Panc1 (cell line): ENCODE data around the gene LEKR1. TPM values are rescaled to one million over a fixed set of nuclear protein-coding genes. Genes with fewer than 3 reads are reported as not detected.

Experiments
- ATAC-seq: fragments of 200-7000 bp; cut with Tn5 transposase; 2 replicates; pipeline ENCODE4 v1.9.1; 2020; ENCODE audit warnings: mild to moderate bottlenecking, moderate library complexity
- BruUV-seq: library from RNA; stranded (reverse); fragments of 400-500 nt; replicated peaks from 2 replicates; lab custom pipeline; 2021; lab: Mats Ljungman, UMichigan
- CTCF ChIA-PET: fragments of 300-600 bp; sonication (Branson Sonifier 250); formaldehyde crosslinking; loops from one replicate; lab custom pipeline; 2022; ENCODE audit warnings: antibody characterized with exemption; lab: Charles Lee
- POLR2A ChIA-PET: fragments of 300-600 bp; sonication (Branson Sonifier 250); formaldehyde crosslinking; loops from one replicate; lab custom pipeline; 2022; ENCODE audit warnings: antibody characterized with exemption; lab: Charles Lee
- DNase-seq: peaks from one replicate; pipeline ENCODE4 v3.0.0-alpha.2; 2010; ENCODE audit warnings: low read depth, low spot score
- H3K27ac ChIP-seq: 2 replicates; pipeline ENCODE4 v1.5.1; 2011; ENCODE audit warnings: mild to moderate bottlenecking, low read length, inconsistent platforms
- H3K27me3 ChIP-seq: fragments of 200-500 bp; sonication (Bioruptor generic); 2 replicates; pipeline ENCODE4 v1.6.0; 2014; ENCODE audit warnings: low read length, inconsistent platforms; ENCODE audit not compliant: control insufficient read depth, insufficient read depth
- H3K36me3 ChIP-seq: fragments of 200-500 bp; sonication (Bioruptor generic); 2 replicates; pipeline ENCODE4 v1.5.1; 2014; ENCODE audit warnings: inconsistent platforms, mild to moderate bottlenecking, low read length, moderate library complexity; ENCODE audit not compliant: control insufficient read depth, insufficient read depth
- H3K4me1 ChIP-seq: 2 replicates; pipeline ENCODE4 v1.5.1; 2011; ENCODE audit warnings: inconsistent platforms, mild to moderate bottlenecking, low read length, moderate library complexity; ENCODE audit not compliant: control insufficient read depth, insufficient read depth
- H3K4me3 ChIP-seq, 2 experiments: 2 replicates each; pipeline ENCODE4 v1.5.1; 2011 to 2012; ENCODE audit warnings: low read depth in 2 of 2, low read length in 2 of 2, mild to moderate bottlenecking in 2 of 2, inconsistent platforms in 1 of 2, moderate library complexity in 1 of 2
- H3K9me3 ChIP-seq: fragments of 200-500 bp; sonication (Bioruptor generic); 2 replicates; pipeline ENCODE4 v1.5.1; 2014; ENCODE audit warnings: low read depth, mild to moderate bottlenecking, inconsistent platforms, low read length, moderate library complexity; ENCODE audit not compliant: control insufficient read depth, insufficient read depth
- POLR2AphosphoS5 ChIP-seq: IDR thresholded peaks from 2 replicates; pipeline ENCODE4 v1.6.1; 2012; ENCODE audit warnings: mild to moderate bottlenecking, low read depth, low read length, moderate library complexity
- SIN3A ChIP-seq: IDR thresholded peaks from 2 replicates; pipeline ENCODE4 v1.6.1; 2012; ENCODE audit warnings: low read depth, mild to moderate bottlenecking, low read length, moderate library complexity, borderline replicate concordance; ENCODE audit not compliant: insufficient read depth
- TCF7L2 ChIP-seq: IDR thresholded peaks from 2 replicates; pipeline ENCODE4 v1.6.1; 2011; ENCODE audit warnings: mild to moderate bottlenecking, low read depth, low read length, inconsistent platforms
- in situ Hi-C: cut with HindIII; loops from 2 replicates; pipeline ENCODE4 v1.10.0; 2016; ENCODE audit warnings: low sequenced_read_pairs, low pct_unique_long_range_greater_than_20kb
- intact Hi-C: fragments of 100-400 bp; cut with micrococcal nuclease; formaldehyde crosslinking; loops from one replicate; pipeline ENCODE4 v1.10.0; 2022; ENCODE audit not compliant: unreplicated experiment
- total RNA-seq: library from RNA; stranded (reverse); gene quantifications from one replicate; pipeline ENCODE4 v1.2.1, GENCODE V29; 2021; ENCODE audit not compliant: unreplicated experiment
- TF ChIP-seq, protein P1 (sequence below), 2 experiments: IDR thresholded peaks; 2 replicates each; pipeline ENCODE4 v1.6.1; 2011 to 2012; ENCODE audit warnings: low read depth in 2 of 2, control low read depth in 1 of 2, low read length in 1 of 2, mild to moderate bottlenecking in 1 of 2, moderate library complexity in 1 of 2; ENCODE audit not compliant: insufficient read depth in 1 of 2
- TF ChIP-seq, protein P2 (sequence below): fragments of 450-650 bp; IDR thresholded peaks from 2 replicates; pipeline ENCODE4 v1.5.1; 2017; ENCODE audit warnings: mild to moderate bottlenecking

LEKR1 gene
- total RNA-seq, 1 experiment from 2014 or later, result not detected

DNA sequence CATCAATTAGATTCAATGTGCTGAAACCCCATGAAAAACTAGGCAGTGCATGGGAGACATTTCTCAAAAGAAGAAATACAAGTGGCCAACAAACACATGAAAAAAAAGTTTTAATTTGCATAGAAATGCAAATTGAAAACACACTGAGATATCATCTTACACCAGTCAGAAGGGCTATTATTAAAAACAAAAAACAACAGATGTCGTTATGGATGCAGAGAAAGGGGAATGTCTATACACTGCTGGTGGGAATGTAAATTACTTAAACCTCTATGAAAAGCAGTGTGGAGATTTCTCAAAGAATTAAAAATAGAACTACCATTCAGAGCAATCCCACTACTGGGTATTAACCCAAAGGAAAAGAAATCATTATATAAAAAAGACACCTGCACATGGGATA lies 235.1 kb downstream of the LEKR1 start:
- no peaks in the 10 kb centered on the region for H3K36me3 ChIP-seq
- no peak overlapping the region for H3K4me3 ChIP-seq
- no peak for DNase-seq
- TF ChIP-seq, protein P1, sequence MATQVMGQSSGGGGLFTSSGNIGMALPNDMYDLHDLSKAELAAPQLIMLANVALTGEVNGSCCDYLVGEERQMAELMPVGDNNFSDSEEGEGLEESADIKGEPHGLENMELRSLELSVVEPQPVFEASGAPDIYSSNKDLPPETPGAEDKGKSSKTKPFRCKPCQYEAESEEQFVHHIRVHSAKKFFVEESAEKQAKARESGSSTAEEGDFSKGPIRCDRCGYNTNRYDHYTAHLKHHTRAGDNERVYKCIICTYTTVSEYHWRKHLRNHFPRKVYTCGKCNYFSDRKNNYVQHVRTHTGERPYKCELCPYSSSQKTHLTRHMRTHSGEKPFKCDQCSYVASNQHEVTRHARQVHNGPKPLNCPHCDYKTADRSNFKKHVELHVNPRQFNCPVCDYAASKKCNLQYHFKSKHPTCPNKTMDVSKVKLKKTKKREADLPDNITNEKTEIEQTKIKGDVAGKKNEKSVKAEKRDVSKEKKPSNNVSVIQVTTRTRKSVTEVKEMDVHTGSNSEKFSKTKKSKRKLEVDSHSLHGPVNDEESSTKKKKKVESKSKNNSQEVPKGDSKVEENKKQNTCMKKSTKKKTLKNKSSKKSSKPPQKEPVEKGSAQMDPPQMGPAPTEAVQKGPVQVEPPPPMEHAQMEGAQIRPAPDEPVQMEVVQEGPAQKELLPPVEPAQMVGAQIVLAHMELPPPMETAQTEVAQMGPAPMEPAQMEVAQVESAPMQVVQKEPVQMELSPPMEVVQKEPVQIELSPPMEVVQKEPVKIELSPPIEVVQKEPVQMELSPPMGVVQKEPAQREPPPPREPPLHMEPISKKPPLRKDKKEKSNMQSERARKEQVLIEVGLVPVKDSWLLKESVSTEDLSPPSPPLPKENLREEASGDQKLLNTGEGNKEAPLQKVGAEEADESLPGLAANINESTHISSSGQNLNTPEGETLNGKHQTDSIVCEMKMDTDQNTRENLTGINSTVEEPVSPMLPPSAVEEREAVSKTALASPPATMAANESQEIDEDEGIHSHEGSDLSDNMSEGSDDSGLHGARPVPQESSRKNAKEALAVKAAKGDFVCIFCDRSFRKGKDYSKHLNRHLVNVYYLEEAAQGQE (IDR thresholded peaks at IDR 0.05; ENCODE audit: insufficient read depth in 1 of 2, low read depth in 2 of 2, low read length in 1 of 2), result no peak
- no peak for TF ChIP-seq SIN3A
- TF ChIP-seq, protein P2, sequence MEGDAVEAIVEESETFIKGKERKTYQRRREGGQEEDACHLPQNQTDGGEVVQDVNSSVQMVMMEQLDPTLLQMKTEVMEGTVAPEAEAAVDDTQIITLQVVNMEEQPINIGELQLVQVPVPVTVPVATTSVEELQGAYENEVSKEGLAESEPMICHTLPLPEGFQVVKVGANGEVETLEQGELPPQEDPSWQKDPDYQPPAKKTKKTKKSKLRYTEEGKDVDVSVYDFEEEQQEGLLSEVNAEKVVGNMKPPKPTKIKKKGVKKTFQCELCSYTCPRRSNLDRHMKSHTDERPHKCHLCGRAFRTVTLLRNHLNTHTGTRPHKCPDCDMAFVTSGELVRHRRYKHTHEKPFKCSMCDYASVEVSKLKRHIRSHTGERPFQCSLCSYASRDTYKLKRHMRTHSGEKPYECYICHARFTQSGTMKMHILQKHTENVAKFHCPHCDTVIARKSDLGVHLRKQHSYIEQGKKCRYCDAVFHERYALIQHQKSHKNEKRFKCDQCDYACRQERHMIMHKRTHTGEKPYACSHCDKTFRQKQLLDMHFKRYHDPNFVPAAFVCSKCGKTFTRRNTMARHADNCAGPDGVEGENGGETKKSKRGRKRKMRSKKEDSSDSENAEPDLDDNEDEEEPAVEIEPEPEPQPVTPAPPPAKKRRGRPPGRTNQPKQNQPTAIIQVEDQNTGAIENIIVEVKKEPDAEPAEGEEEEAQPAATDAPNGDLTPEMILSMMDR, result no peak
- no peak for TF ChIP-seq POLR2AphosphoS5
- TF ChIP-seq TCF7L2, result no peak
- ChIA-PET CTCF (no interaction called here), POLR2A (no interaction called here)
- 0 out of 2 replicates have a peak, but pooled peaks cover 4% of the 10 kb centered on the region for H3K4me1 ChIP-seq
- no peaks in the 10 kb centered on the region for H3K9me3 ChIP-seq
- no peak for ATAC-seq
- intact Hi-C loops (no loop called here), in situ Hi-C loops (no loop called here)
- no peak overlapping the region for H3K27ac ChIP-seq
- no peaks in the 10 kb centered on the region for H3K27me3 ChIP-seq
- no TSS peak for BruUV-seq

DNA sequence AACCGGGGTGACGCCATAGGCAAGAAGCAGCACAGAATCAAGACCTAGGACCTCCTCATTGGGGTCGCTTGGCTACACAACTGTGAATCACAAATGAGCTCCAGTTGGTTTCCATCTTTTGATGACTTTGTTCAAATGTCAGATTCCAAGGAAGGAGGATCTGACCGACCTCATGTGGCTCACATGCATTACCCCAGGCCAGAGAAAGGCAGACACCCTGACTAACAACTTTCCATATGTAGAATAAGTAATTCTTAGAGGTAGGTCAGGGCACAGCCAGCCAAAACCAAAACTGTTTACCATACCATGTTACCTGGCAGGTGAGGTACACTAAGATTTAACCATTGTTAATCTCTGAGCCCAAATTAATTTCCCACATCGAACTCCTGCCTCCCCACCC lies 237.3 kb downstream of the LEKR1 start:
- ATAC-seq (no peak), DNase-seq (no peak)
- TF ChIP-seq, protein P1 (IDR thresholded peaks at IDR 0.05; ENCODE audit: insufficient read depth in 1 of 2, low read depth in 2 of 2, low read length in 1 of 2), result no peak
- TF ChIP-seq TCF7L2 (no peak), SIN3A (no peak)
- TF ChIP-seq, protein P2, result no peak
- Histone ChIP-seq H3K4me1 (0 out of 2 replicates have a peak, but pooled peaks cover 4% of the 10 kb centered on the region), H3K27me3 (no peaks in the 10 kb centered on the region), H3K9me3 (no peaks in the 10 kb centered on the region), H3K4me3 (no peak overlapping the region), H3K27ac (no peak overlapping the region), H3K36me3 (no peaks in the 10 kb centered on the region)
- BruUV-seq, result no TSS peak
- intact Hi-C loops, result no loop called here
- in situ Hi-C loops, result no loop called here
- ChIA-PET POLR2A (interaction anchor here (0.9 kb wide), 1 partner anchor 431 kb away, joined by 3 read pairs; no protein-coding TSS in a partner anchor), CTCF (no interaction called here)
